Neural progenitor cell (in vitro differentiated cells): ENCODE results near the gene ZDHHC22.

ENCODE experiments used
- CTCF ChIP-seq: fragments of 200-600 bp; sonication (generic); IDR thresholded peaks from 2 replicates; pipeline ENCODE4 v1.5.1; 2017; ENCODE audit warnings: antibody characterized with exemption, mild to moderate bottlenecking
- EZH2 ChIP-seq: fragments of 200-600 bp; sonication (generic); IDR thresholded peaks from 2 replicates; pipeline ENCODE4 v1.6.1; 2017; ENCODE audit warnings: antibody characterized with exemption, mild to moderate bottlenecking, moderate library complexity

GRCh38 chr14:77126461-77126990, 15.1 kb downstream of the ZDHHC22 start:
- TF ChIP-seq CTCF (no peak), EZH2 (no peak)
